ENCODE measurements around the gene LHX1.

Gene LHX1

DNA sequence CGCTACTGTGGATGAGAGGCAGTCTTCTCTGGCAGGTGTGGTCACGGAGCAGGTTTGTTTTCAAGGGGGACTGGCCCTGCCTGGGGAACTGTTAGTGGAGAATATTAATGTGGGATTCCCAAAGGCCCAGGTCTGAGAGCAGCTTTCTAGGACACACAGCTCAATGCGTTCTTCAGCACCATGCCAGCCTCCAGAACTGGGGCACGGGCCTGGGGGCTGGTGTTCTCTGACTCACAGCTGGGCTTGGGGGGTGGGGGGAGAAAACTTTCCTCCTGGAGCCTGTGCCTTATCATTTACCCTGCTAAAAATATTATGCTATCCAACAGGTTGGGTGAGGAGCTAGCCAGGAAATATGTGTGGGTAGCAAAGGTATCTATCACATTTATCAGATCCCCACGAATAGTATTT, 13.5 kb upstream of the LHX1 start:
- no peak for FAIRE-seq

DNA sequence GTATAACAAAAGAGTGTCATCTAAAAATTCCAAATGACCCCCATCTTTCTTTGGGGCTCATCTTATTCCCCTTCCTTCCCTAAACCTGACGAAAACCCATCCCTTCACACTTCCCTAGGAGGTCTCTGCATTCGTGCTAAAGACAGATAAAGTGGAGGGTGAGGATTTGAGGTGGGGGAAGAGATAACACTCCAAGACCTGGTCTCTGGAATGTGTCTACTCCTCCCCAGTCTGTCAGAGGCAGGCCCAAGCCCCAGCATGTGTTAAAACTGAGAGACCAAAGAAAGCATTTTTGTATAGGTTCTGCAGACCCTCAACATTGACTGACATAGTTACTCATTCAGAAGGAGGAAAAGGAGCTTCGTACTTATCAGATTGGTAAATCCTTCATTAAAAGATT, 11.0 kb upstream of the LHX1 start:
- FAIRE-seq = no peak

DNA sequence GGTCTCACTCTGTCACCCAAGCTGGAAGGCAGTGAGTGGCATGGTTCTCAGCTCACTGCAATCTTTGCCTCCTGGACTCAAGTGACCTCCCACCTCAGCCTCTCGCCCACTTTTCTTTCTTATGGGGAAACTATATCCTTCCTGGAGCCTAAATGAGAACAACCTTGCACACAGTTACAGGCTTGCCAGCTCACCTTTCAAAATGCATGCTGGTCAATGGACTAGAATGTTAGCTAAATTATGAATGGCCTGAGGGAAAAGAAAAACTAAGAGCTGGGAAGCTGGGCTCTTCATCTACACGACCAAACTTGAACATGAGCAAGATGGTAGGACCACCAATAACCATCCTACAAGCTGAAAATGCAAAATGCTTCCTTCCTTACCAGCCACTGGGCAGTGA, 10.6 kb upstream of the LHX1 start:
- no peak for FAIRE-seq

DNA sequence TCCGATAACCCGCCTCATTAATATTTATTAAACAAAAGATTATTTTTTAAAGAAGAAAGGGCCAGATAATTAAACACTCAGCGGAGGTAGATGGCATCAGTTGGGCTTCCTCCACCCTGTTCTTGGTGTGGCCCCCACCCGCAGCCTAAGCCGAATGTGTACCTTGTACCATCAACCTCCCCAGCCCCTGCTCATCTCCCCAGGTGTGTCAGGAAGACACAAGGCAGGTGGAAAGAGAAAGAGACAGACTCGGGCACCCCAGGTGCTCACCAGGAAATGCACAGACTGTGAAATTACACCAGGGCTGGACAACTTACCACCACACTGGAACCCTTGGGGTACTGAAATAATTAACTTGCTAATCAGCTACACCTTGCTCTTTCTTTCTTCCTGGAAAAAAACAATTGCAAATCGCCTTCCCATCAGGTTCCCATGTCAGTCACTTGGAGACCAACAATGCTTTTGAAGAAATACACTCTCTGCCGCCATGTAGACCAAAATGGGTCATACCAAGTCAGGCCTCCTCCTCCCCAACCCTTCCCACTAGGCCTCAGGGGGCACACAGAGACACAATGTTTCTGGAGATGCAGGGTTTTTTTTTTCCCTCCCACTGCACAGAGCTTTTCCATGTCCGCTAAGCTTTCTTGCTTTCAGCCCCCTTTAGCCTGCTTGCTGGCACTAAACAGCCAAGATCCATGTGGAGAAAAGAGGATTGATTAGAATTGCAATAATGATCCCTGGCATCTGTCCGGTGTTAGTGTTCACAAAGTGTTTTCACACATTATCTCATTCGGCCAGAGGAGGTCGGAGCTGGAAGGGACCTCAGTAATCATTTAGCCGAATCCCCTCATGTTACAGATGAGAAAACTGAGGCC, 8.6 kb upstream of the LHX1 start:
- no peak for FAIRE-seq

DNA sequence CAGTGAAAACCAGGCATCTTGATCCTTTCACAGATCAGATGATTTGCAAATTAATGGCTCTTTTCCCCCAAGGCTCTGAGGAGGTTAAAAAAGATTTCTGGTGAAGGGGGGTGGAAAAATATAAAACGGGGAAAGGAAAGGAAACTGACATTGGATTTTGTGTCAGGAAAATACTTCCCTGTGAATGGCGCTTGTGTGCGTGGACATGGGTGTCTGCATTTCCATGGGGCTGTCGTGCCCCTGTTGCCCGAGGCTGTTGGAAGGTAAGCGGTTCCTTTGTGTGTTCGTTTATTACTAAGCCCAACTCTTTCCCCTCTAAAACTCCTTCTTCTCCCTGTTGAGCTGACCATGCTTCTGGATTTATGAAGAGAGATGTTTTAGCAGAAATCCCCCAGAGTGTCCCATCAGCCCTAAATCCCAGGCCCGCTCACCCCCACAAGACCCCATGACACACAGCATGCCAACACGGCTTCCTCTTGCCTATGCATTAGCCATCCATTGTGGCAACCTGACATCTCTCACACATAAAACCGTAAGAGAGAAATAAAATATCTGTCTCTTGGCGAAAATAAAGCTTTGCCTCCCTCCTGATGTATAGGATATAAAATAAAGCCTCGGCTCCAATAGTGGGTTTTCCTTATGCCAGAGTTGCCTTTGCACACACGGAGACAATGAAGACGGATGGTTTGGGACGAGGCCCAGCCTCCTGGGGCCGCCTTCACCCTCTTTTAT, 7.3 kb upstream of the LHX1 start:
- FAIRE-seq = no peak

GRCh38 chr17:36930583-36930900, 6.7 kb upstream of the LHX1 start:
- no peak for FAIRE-seq

DNA sequence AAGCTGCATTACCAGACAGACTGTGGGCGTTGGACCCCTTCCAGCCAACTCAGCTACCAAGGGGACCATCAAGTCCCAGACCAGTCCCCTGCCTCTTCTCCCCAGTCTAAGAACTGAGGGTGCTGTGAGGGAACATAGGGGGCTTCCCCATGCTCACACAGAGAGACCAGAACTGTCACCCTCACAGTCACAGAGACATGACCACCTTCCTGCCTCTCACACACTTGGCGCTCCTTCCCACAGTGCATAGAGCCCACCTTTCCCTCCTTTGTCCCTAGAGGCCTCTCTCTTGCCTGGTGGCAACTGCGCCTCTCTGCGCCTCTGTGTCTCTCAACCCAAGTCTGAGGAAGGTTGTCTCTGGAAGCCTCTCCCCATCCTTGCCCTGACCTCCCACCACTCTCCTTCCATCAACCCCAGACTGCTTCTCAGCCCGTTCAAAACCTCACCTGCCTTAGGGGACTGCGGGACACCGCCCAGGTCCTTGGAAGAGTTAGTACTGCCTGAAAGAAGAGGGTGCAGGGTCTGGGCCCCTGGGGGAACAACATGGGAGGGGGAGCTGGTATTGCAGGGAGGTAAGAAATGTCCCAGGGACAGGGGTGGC, 6.1 kb upstream of the LHX1 start:
- FAIRE-seq = no peak

GRCh38 chr17:36931697-36932382, 5.4 kb upstream of the LHX1 start:
- FAIRE-seq = no peak

DNA sequence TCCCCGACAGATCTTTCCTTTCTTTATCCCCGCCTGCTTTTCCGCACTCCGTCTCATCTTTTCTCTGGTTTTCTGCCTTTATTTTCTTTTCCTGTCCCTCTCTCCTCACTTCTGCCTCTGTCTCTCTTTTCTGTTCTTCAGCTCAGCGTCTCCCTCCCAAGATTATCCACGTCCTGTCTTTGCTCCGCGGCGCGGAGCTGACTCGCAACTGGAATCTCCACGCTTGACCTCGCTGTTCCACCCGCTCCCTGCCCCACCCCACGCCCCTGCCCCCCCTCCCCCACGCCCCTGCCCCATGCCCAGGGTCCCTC, 4.9 kb upstream of the LHX1 start:
- no peak for FAIRE-seq

DNA sequence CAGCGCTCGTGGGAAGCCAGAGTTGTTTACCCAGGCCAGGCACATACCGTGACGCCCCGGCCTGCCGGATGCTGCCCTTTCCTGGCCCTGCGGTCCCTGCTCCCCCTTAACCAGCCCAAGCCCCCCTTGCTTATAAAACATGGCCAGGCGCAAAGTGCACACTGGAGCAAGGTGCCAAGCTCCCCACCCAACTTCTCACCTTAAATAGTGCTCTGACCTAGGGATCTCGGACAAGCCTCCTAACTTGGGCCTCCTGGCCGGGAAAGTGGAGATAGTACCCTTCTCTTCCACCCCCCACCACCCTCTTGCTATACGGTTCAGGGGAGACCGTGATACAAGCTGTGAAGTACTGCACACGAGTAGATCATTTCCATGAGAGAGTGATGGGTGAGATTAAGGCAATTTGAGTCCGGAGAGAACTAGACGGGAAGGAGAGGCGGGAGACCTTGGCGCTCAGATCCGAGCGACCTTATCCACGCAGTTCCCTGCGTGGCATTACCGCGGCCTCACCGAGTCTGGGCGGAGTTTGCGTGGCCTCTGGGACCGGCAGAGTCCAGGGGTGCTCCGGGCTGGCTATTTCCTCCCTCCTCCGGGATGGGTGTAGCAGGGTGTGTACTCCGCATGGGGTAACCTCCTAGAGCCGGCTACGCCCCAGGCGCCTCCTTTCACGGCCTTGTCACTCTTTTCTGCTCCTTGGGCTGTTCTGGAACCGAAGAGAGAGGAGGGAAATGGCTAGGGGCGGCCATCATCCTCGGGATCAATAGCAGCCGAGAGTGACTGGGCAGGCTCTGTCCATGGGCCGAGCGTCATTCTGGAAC, 4.4 kb upstream of the LHX1 start:
- no peak for FAIRE-seq

DNA sequence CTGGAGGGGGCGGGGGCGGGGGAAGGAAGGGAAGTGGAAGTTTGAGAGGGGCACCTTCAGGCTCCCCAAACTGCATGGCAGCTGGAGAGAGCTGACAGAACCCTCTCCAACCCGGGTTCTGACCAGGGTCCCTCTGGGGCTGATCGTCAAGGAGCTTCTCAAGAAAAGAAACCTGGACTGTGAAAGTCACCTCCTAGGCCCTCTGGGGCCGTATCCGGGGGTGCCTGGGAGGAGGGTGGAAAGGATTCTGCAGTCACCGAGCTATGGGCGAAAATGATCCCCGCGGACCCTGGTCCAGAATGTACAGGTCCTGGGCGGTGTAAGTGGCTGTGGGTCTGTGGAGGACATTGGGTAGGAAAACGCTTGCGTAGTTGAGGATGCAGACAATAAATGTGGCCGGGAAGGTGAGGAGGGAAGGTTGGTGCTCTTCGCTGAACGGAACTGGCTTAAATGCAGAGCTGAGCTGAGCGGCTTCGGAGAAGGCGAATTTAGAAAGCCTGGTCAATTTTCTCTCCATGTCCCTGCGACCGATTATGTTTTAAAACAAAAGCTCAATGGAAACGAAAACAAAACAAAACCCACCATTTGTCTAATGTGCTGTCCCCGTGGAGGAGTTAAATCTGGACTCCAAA, 3.6 kb upstream of the LHX1 start:
- no peak for FAIRE-seq

DNA sequence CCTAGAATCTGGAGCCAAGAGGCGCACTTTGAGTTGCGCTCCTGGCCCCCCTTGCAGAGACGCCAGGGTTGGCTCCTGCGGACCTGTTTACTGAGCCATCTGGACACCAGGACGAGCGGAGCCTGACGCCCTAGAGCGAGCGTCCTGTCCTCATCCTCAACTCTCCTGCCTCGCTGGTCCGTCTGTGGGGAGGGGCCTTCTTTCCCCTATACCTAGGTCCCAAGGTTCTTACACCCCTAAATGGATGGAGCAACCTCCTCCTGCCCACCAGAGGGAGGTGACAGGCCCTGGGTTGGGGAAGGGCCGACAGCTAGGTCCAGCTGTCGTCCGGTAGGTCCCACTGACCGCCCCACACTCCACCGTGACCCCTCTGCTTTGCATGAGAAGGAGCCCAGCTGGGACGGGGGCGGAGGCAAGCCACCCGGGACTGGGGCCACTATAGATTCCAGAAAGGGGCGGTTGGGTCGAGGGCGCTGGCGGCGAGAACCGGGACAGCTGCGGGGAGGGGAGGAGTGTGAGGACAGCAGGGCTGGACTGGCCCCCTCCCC, 3.1 kb upstream of the LHX1 start:
- no peak for FAIRE-seq

- no peak for FAIRE-seq
Observed at GRCh38 chr17:36934692-36935630, 2.3 kb upstream of the LHX1 start.

GRCh38 chr17:36935671-36936454, 1.4 kb upstream of the LHX1 start:
- FAIRE-seq = no peak

DNA sequence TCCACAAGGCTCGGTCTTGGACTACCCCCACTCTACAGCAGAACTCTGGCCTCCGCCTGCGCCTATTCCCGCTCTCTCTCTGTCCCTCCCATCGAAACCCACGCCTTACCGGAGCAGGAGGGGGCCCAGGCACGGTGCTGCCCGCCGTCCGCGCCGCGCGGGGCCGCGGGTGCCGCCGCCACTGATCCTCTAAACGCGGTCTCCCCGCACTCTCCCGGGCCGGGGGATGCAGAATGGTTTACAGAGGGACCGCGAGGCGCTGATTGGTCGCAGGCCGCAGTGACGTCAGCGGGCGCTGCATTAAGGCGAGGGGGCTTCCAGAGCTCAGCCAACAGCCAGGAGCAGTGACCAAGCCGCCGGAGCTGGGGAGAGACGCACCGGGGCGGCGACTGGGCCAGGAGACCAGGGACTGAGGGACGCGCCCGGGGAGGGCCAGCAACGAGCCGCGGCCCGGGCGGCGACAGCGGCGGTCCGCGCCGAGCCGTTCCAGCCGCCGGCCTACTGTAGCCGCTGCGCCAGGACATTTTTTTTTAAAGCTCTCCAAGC, 747 bp upstream of the LHX1 start:
- no peak for FAIRE-seq

DNA sequence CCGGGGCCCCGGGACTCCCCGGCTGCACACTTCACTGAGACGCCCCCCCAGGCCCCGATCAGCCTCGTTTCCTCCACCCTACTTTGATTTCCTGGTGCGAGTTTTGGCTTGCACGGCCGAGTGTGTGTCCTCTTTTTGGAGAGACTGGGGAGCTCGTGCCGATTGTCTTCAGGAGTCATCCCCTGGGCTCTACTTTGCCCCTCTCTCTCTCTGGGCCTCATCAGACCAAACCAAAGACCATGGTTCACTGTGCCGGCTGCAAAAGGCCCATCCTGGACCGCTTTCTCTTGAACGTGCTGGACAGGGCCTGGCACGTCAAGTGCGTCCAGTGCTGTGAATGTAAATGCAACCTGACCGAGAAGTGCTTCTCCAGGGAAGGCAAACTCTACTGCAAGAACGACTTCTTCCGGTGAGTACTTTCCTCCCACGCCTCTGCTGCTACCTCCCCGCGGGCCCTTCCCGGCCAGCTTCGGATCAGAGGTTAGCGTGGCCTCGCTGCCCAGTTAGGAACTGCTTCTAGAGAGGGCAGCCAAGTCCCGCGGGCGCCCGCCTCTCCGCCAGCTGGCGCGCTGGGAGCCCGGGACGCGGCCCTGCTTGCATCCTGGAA, 787 bp downstream of the LHX1 start:
- FAIRE-seq = no peak

- no peak for FAIRE-seq
Observed at GRCh38 chr17:36938566-36939051, 1.3 kb downstream of the LHX1 start.

GRCh38 chr17:36939052-36939801, 2.0 kb downstream of the LHX1 start:
- FAIRE-seq = no peak
